ENCODE data around the gene CRCP.
"Not testable (repeated sequence)": the region's sequence is repeated elsewhere in the genome, so short reads cannot be mapped to it uniquely, and the experiment has no call there.

CRCP gene

GRCh38 chr7:66110856-66111255 lies 3.8 kb upstream of the CRCP start:
- peak; percentile 98 for DNase-seq

GRCh38 chr7:66116680-66117420 lies 2.2 kb downstream of the CRCP start:
- DNase-seq, result not testable (repeated sequence)

- no peak for DNase-seq
Observed at GRCh38 chr7:66118603-66119002, 4.0 kb downstream of the CRCP start.

GRCh38 chr7:66119245-66119850 lies 4.7 kb downstream of the CRCP start:
- DNase-seq, result no peak

- no peak for DNase-seq
Observed at GRCh38 chr7:66123175-66123528, 8.5 kb downstream of the CRCP start.

GRCh38 chr7:66124569-66124861 lies 9.9 kb downstream of the CRCP start:
- not testable (repeated sequence) for DNase-seq

- peak; percentile 50 for DNase-seq
Observed at GRCh38 chr7:66125052-66125694, 10.5 kb downstream of the CRCP start.

GRCh38 chr7:66125781-66126352 lies 11.2 kb downstream of the CRCP start:
- DNase-seq, result not testable (repeated sequence)

GRCh38 chr7:66127172-66127571 lies 12.5 kb downstream of the CRCP start:
- DNase-seq, result not testable (repeated sequence)

GRCh38 chr7:66138994-66139752 lies 24.5 kb downstream of the CRCP start:
- peak; percentile 59 for DNase-seq

GRCh38 chr7:66140924-66141323 lies 26.3 kb downstream of the CRCP start:
- DNase-seq, result peak; percentile 78

GRCh38 chr7:66142334-66142733 lies 27.7 kb downstream of the CRCP start:
- DNase-seq, result no peak

GRCh38 chr7:66142996-66143395 lies 28.3 kb downstream of the CRCP start:
- no peak for DNase-seq

- DNase-seq, result no peak
Observed at GRCh38 chr7:66143876-66144332, 29.3 kb downstream of the CRCP start.

GRCh38 chr7:66145400-66146104 lies 30.9 kb downstream of the CRCP start:
- no peak for DNase-seq

- peak; percentile 78 for DNase-seq
Observed at GRCh38 chr7:66146701-66147100, 32.1 kb downstream of the CRCP start.

- DNase-seq, result not testable (repeated sequence)
Observed at GRCh38 chr7:66147657-66148056, 33.0 kb downstream of the CRCP start.

- peak; percentile 64 for DNase-seq
Observed at GRCh38 chr7:66150471-66150870, 35.8 kb downstream of the CRCP start.

- peak; percentile 73 for DNase-seq
Observed at GRCh38 chr7:66152371-66153191, 37.9 kb downstream of the CRCP start.

GRCh38 chr7:66153691-66154090 lies 39.0 kb downstream of the CRCP start:
- DNase-seq, result no peak

GRCh38 chr7:66156035-66156434 lies 41.4 kb downstream of the CRCP start:
- DNase-seq, result not testable (repeated sequence)

- no peak for DNase-seq
Observed at GRCh38 chr7:66157060-66157459, 42.4 kb downstream of the CRCP start.

Measured in fibroblast of skin of right biceps (primary cell).